ENCODE data around the gene RBBP6. TPM values are rescaled to one million over a fixed set of nuclear protein-coding genes. Genes with fewer than 3 reads are reported as not detected.

Gene RBBP6
- total and polyA plus RNA-seq, 2 experiments from 2014 or later: 40.2 to 88.9 TPM

- TF ChIP-seq ZNF114 (CRISPR knock-in tag; IDR thresholded peaks at IDR 0.05) (no peak), EZH2 (IDR thresholded peaks at IDR 0.05; ENCODE audit: low read depth, unreplicated experiment) (no peak), EZH2phosphoT487 (IDR thresholded peaks at IDR 0.05; ENCODE audit: unreplicated experiment) (no peak), NANOG (IDR thresholded peaks at IDR 0.05; ENCODE audit: borderline replicate concordance) (no peak), ZNF331 (CRISPR knock-in tag; IDR thresholded peaks at IDR 0.05; ENCODE audit: low read depth) (no peak), POLR2AphosphoS5 (IDR thresholded peaks at IDR 0.05; ENCODE audit: low read depth) (no peak), REST (IDR thresholded peaks at IDR 0.05; ENCODE audit: unreplicated experiment) (no peak)
- no peak overlapping the region for H3K4me2 ChIP-seq
- no peak overlapping the region for H3K27ac ChIP-seq (ENCODE audit: low read depth)
- no peaks in the 10 kb centered on the region for H3K79me2 ChIP-seq (replicated peaks; ENCODE audit: insufficient read depth)
- no peaks in the 10 kb centered on the region for H4K20me1 ChIP-seq (replicated peaks; ENCODE audit: insufficient read depth)
- H3K27me3 Mint-ChIP-seq (ENCODE audit: insufficient read depth, low read depth, poor library complexity): peaks cover 5% of the 10 kb centered on the region
- no peak overlapping the region for H3K4me3 ChIP-seq
- H3K27me3 ChIP-seq (ENCODE audit: insufficient read depth): no peaks in the 10 kb centered on the region
- no peaks in the 10 kb centered on the region for H3K9me3 Mint-ChIP-seq
- ATAC-seq: no peak
- H3F3A ChIP-seq (replicated peaks; ENCODE audit: low read depth): no peaks in the 10 kb centered on the region
- H2AFZ ChIP-seq: peak overlapping the region; percentile 48; the same call in 1 of the 2 replicates
- no peaks in the 10 kb centered on the region; the same call in 2 of the 3 replicates for H3K36me3 Mint-ChIP-seq (ENCODE audit: low read depth)
- H3K4me1 ChIP-seq (ENCODE audit: insufficient read depth): peaks cover 6% of the 10 kb centered on the region; the same call in 1 of the 2 replicates
- no peaks in the 10 kb centered on the region; the same call in 2 of the 3 replicates for H3K4me1 Mint-ChIP-seq
- no peaks in the 10 kb centered on the region for H3K36me3 ChIP-seq (ENCODE audit: insufficient read depth)
- H3K4me3 Mint-ChIP-seq: no peak overlapping the region
- no peaks in the 10 kb centered on the region for H3K9me2 ChIP-seq (ENCODE audit: insufficient read depth)
- no peak overlapping the region for H3K27ac Mint-ChIP-seq
- no peak for DNase-seq (ENCODE audit: low spot score)
These were observed 4.7 kb upstream of the RBBP6 start for GRCh38 chr16:24534620-24535019.

GRCh38 chr16:24535827-24536226 lies 3.5 kb upstream of the RBBP6 start:
- no peaks in the 10 kb centered on the region; the same call in 2 of the 3 replicates for H3K4me1 Mint-ChIP-seq
- Histone ChIP-seq H3K36me3 (ENCODE audit: insufficient read depth) (no peaks in the 10 kb centered on the region), H3K4me3 (no peak overlapping the region), H3K4me2 (no peak overlapping the region), H3K9me2 (ENCODE audit: insufficient read depth) (no peaks in the 10 kb centered on the region), H3K27me3 (ENCODE audit: insufficient read depth) (no peaks in the 10 kb centered on the region), H3K27ac (ENCODE audit: low read depth) (no peak overlapping the region), H3K4me1 (ENCODE audit: insufficient read depth) (peaks cover 6% of the 10 kb centered on the region; the same call in 1 of the 2 replicates), H4K20me1 (replicated peaks; ENCODE audit: insufficient read depth) (no peaks in the 10 kb centered on the region; the same call in 1 of the 2 replicates), H3F3A (replicated peaks; ENCODE audit: low read depth) (no peaks in the 10 kb centered on the region), H3K79me2 (replicated peaks; ENCODE audit: insufficient read depth) (peaks cover 10% of the 10 kb centered on the region), H2AFZ (no peak overlapping the region)
- no peak overlapping the region for H3K27ac Mint-ChIP-seq
- peaks cover 9% of the 10 kb centered on the region for H3K27me3 Mint-ChIP-seq (ENCODE audit: insufficient read depth, low read depth, poor library complexity)
- peaks cover 5% of the 10 kb centered on the region; the same call in 2 of the 3 replicates for H3K36me3 Mint-ChIP-seq (ENCODE audit: low read depth)
- no peak overlapping the region for H3K4me3 Mint-ChIP-seq
- ATAC-seq (no peak), DNase-seq (ENCODE audit: low spot score) (no peak)
- H3K9me3 Mint-ChIP-seq: no peaks in the 10 kb centered on the region; the same call in 2 of the 3 replicates
- no peak for TF ChIP-seq ZNF462 (CRISPR knock-in tag; IDR thresholded peaks at IDR 0.05)
- TF ChIP-seq ETS1 (IDR thresholded peaks at IDR 0.05): no peak
- no peak for TF ChIP-seq JUNB (IDR thresholded peaks at IDR 0.05; ENCODE audit: unreplicated experiment)
- no peak for TF ChIP-seq CREB1 (CRISPR knock-in tag; IDR thresholded peaks at IDR 0.05; ENCODE audit: low read depth)
- no peak for TF ChIP-seq ZNF331 (CRISPR knock-in tag; IDR thresholded peaks at IDR 0.05; ENCODE audit: low read depth)

Measured in GM23338 (cell line).